Stimulated activated CD4-positive, alpha-beta T cell treated with anti-CD3 and anti-CD28 coated beads, Interleukin-4, amount 100 ng/mL, for 24 hours (primary cell): Measurements from ENCODE around the gene TVP23B.
"Not testable (repeated sequence)": the region's sequence is repeated elsewhere in the genome, so short reads cannot be mapped to it uniquely, and the experiment has no call there.

Source experiments
- DNase-seq: peaks from one replicate; pipeline ENCODE4 v3.0.0-alpha.2; 2020

The TVP23B gene

DNA sequence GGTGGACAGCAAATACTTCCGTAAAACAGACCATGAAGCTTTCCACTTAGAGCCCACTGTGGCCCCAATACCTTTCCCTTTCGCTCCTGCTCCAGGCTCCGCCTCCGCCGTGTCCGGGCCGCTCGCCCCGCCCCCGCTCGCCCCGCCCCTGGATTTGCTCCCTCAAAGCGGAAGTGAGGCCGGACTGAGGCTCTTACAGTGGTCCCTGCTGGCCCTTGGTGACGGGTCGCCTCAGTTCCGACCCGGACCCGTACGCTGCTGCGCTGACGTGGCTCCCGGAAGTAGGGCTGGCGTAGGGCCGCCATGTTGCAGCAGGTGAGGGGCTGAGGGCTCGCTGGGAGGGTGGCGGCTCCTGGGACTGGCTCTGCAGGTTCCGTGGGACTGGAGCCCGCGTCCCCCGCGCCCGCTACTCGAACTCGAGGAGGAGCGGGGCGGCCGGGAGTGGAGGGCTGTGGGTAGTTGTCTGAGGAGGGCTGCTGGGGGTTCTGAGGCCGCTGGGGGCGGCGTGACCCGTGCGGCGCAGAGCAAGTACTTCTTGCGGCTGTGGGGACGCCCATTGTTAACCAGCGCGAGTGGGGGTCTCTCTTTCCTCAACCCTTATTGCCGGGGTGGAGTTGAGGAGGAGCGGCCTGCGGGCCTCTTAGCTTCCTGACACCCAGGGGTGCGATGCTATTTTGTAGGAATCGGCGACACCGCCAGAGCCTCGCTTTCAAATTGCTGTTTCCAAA lies at the start of gene TVP23B:
TSS of gene TVP23B (plus strand) at position 193 of the 728 bp plus-strand sequence. CDS start at position 304, 111 bp downstream.
- DNase-seq, result peak; percentile 97

DNA sequence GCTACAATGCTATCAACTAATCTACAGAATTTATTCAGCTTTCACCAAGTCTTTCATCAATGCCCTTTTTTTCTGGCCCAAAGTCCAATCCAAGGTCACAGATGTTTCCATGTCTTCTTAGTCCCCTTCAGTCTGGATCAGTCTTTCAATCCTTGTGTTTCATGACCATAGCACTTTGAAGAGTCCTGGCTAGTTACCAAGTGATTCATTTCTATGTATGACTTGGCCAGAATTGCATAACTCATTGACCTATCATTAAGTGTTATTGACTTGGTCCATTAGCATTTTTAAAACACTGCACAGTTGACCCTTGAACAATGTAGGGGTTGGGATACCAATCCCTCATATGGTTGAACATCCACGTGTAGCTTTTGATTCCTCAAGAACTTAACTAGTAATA lies 48.5 kb upstream of the TVP23B start:
- not testable (repeated sequence) for DNase-seq

DNA sequence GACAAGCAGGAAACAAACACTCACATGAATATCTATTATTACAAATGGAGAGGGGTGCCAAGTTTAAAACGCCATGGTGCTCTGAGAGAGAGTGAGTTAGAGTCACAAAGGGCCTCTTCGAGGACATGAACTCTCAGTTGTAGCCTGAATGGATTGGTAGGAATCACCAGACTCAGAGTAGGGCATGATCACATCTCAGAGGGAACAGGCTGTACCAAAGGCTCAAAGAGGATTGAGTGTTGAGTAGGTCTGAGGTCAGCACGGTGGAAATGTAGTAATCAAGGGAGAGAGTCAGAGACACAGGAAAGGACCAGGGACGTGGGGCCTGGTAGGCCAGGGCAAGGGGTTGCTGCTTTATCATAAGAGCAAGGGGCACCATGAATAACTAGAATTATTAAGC lies 47.6 kb upstream of the TVP23B start:
- not testable (repeated sequence) for DNase-seq

DNA sequence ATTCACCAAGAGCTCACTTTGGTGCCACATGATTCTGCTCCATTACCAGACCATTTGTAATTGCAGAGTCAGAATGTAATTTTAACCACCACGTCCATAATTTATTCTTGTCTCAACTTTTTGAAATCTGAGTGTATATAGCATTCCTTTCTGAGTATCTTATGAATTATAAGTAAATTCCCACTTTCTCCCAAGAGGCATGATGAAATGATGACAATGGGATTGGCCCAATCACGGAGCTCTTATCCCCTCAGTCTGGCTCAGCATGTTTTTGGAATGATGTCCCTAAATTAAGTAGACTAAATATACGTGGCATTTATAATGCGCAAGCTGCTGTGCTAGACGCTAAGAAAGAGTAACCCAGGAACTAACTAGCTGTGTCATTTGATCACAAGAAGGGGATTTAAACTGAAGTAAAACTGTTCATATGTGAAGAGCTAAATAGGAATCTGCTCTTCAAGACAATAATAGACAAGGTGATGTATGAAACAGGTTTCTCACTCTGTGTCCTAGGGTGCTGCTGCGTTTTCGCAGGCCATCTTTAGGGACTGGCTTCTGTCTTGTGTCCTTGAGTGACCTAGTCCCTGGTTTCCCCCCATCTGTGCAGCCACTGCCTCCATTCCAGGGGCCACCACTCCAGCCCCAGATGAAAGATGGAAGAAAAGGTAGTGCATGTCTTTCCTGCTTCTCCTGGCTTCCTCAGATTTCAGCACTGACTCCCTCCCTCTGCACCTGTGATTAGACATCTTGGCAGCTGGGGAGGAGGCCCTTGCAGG lies 41.2 kb upstream of the TVP23B start:
- DNase-seq, result not testable (repeated sequence)

DNA sequence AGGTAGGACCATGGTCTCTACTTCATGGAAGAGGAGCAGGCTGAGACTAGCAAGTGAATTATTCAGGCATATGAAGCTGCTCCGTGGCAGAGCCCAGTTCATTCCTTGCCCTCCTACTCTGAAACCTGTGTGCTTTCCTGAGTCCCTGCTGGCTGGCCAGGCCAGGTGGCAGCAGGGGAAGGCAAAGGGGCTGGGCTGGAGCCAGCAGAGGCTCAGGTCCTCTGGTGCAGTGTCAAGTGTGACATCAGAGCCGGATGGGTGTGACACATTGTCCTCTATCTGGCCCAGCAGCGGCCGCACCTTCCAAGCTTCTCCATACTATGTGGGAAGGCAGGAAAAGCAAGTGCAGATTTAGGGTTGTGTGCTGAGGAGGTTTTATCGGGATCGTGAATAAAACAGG lies 39.8 kb upstream of the TVP23B start:
- DNase-seq, result not testable (repeated sequence)

DNA sequence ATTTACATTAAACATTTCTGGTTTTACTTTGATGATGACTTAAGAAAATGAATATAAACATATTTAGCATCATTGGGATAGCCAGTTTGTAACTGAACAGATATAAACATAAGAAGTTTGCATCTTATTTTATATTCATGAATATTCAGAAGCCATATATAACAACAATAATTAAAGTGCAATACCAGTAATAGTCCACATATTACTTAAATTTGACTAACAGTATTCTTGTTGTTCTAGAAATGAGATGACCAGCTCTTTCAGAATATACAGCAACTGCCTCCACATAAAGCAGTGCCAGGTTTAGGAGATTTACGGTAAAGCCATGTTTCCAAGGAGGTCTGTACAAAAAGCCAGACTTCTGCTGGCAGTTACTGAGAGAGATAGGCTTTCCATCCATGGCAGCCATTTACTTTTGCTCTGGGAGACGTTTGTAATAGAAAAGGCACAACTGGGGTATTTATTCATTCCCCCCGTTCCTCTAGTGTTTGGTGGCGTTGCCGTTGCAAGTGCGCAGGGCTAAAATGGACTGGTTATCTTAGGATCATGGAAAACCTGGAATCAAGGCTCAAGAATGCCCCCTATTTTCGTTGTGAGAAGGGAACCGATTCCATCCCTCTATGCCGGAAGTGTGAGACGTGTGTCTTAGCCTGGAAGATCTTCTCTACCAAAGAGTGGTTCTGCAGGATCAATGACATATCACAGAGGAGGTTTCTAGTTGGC lies 37.1 kb upstream of the TVP23B start, which contains the start of gene FBXW10:
TSS of gene FBXW10 (plus strand) at position 356 of the 723 bp plus-strand sequence. CDS start at position 547, 191 bp downstream.
- not testable (repeated sequence) for DNase-seq

DNA sequence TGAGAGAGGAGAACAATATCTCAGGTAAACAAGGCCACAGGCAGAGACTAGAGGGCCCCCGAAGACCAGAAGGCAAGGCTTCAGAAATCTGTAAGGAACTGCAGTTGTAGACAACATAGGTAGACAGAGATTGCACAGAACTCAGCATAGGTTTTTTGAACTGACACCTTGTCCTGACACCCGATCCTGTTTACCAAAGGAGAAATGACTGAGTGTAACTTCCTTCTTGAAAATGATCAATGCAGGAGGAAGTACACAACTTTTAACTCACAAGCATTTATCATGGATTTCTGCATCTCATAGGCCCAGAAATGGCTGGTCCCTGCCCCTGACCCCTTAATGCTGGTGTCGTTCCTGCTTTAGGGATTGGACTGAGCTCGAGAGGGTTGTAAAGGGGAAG lies 36.3 kb upstream of the TVP23B start:
- not testable (repeated sequence) for DNase-seq

DNA sequence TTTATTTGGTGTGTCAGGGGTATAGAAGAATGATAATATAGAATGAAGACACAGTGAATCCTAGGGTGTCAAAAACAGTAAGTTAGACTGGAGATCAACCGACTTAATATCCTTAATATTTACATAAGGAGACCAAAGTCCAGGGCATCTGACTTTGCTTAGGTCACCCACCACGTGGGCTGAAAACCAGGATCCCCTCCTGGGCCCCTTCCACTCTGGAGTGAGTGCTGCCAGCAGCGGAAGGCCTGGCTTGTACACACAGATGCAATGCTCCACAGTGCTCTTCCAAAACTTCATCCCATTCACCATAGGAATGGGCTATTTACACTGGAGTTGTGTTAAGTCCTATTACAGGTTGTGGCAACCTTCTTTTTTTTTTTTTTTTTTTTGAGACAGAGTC lies 34.4 kb upstream of the TVP23B start:
- not testable (repeated sequence) for DNase-seq

DNA sequence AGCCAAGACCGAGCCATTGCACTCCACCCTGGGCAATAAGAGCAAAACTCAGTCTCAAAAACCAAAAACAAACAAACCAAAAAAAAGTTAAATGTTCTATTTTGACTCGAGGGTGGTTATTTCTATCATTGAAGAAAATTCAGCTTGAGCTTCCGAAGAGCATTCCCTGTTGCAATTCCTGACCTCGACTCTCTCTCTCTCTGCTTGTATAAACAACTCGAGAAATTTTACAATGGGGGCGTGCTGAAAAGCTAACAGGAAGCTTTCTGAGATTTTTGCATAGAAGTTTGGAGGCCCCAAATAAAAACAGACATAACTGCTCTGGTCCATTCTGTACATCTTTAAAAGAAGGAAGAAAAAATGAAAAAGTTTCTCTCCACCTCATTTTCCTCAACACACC lies 33.5 kb upstream of the TVP23B start:
- DNase-seq, result not testable (repeated sequence)

DNA sequence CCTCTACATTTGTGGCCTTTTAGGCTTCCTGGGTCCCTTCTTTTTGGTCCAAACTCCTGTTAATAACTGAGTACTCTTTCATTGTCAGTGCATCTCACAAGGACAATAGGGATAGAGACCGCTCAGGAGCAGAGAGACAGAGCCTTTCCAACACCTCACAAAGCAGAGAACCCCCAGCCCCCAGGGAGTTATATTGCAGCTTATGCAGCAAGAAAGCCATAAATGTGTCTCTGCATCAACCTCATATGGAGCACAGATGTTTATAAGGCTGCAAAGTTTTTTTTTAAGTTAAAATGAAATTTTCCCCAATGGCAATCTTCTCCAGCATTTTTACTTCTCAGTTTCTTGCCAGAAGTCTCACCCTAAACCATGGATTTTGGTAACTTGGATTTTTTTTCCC lies 30.7 kb upstream of the TVP23B start:
- DNase-seq, result not testable (repeated sequence)

DNA sequence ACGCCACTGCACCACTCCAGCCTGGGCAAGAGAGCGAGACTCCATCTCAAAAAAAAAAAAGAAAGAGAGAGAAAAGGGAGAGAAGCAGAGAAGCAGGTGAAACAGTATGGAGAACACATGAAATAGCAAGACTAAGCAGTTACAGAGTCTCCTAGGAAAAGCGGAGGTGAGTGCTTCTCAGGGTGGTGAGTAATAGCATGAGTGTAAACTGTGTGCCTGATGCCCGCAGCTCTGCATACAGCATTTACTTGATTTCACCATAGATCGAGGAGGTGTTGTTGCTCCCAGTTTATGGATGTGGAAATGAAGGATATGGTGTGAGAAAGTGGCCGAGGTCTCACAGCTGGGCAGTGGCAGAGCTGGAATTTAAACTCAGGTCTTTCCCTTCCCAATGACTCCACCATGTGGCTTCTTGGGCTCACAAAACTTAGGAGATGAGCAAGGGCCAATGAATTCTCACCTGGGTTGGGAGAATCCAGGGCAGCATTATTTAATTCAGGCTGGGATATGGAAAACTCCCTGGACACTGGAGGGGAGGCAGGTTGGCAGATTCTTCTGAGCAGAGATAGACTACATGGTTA lies 27.1 kb upstream of the TVP23B start:
- DNase-seq, result not testable (repeated sequence)

DNA sequence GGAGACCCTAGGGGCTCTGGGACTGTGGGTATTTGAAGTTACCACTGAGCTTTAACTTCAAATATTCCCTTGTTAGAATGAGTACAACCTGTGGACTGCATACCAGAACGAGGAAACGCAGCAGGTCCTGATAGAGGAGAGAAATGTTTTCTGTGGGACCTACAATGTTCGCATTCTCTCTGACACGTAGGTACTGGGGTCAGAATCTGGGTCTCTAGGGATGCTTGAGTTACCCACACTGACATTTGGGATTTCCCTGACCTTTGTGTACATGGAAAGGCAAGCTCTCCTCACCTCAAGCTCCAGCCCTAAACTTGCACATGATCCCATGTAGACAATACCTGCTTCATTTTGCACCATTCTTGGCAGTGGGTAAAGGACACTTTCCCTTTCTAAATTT lies 25.0 kb upstream of the TVP23B start:
- not testable (repeated sequence) for DNase-seq

DNA sequence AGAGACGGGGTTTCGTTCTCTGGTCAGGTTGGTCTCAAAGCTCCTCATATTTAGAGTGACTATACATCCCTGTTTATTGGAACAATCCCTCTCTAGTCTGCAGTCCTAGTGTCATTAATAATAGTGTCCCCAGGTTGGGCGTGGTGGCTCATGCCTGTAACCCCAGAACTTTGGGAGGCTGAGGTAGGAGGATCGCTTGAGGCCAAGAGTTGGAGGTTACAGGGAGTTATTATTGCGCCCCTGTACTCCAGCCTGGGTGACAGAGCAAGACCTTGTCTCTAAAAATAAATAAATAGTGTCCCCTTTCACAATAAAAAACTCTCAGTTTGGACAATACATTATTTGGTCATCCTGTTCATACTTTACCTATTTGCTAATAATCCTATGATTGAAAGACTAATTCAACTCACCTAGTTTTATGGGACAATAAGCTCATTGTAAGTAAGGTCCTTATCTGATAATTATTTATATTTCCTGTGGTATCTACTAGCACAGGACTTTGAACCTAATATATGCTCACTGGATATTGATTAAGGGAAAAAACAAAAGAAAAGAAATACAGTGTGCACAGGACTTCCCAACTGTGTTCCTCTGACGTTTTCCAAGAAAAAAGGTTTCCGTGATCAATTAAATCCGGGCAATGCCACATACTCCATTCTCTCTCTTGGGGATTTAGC lies 23.5 kb upstream of the TVP23B start:
- not testable (repeated sequence) for DNase-seq

DNA sequence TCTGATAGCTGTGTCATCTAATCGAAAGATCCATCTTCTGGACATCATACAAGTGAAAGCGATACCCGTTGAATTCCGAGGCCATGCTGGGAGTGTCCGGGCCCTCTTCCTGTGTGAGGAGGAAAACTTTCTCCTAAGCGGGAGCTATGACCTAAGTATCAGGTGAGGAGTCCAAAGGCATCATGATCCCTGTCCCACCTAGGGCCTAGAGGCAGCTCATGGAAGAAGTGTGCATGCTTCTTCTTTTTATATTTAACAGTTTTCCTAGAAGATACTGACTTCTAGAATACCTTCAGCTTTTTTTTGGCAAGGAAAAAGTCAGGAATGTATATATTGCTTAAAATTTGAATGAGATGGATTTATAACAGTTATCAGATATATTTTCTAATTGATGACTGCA lies 22.6 kb upstream of the TVP23B start:
- DNase-seq, result not testable (repeated sequence)

DNA sequence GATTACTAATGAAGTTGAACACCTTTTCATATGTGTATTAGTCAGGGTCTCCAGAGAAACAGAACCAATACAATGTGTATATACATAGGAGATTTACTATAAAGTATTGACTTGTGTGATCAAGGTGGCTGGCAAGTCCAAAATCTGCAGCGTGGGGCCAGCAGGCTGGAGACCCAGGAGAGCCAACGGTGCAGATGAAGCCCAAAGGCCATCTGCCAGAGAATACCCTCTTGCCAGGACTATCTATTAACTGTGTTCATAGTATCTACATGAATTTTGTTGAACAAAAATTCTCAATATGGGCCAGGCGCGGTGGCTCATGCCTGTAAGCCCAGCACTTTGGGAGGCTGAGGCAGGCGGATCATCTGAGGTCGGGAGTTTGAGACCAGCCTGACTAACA lies 20.8 kb upstream of the TVP23B start:
- not testable (repeated sequence) for DNase-seq

DNA sequence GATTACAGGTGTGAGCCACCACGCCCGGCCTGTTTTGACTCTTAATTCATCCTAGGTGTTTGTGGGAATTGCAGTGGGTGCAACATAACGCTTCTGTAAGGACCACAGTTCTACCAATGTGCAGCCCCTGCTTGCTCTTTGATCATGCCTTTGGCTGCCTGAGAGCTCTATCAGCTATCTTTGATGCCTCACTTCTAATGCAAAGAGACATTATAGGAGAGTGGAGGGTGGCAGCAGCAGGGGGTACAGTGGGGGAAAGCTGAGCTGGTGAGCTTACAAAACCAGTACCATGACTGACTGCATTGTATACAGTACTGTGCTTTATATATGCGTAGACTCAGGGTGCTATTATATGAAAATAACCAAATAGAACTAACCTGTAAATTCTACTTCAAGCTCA lies 10.4 kb upstream of the TVP23B start:
- DNase-seq, result not testable (repeated sequence)

DNA sequence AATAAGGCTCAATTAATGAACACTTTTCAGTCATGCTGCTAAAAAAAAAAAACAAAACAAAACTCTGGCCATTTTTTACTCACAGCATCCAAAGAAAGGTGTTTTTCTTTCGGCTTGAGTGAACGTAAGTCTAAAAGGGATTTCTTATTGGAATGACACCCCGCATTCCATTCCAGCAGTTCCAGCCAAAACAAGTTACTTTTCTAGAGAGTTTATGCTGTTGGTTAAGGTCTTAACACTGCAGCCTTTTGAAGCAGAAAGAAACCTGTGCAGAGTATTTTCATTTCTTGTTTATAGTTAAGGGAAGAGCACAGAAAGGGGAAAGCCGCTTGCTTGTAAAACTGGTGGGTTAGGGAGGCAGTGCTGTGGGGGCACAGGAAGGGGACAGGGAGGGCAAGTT lies 9.9 kb upstream of the TVP23B start:
- not testable (repeated sequence) for DNase-seq

DNA sequence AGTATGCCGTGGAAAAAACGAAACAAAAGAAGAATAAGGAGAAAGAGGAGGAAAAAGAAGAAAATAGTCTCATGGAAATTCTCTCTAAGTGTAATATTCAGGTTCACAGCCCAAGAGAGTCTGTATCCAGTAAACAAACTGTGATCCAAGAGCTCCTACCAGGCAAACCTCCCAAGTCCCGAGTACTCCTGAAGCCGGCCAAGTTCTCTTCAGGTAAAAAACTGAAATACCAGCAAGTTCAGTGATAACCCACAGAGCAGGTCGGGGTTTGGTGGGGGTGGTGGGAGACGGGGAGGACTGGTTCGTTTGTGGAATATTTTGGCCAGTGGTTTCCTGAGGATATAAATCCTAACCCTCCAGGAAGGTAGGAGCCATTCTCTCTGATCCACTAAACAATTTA lies 8.5 kb upstream of the TVP23B start:
- no peak for DNase-seq

DNA sequence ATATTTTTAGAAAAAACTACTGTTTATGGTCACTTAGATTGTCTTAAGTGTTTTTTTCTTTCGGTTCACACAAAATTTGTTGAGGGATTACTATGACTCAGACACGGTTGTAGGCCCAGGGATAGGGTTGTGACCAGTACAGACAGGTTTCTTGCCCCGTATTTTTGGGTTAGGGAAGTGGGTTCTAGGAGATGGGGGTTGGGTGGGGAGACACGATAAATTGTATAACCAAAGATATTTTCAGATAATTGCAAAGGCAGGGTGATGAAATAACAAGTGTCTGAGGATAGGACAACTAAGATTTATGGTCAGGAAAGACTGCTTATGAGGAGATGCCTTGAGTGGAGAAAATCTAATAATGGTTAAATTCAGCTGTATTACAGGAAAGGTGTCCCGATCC lies 822 bp downstream of the TVP23B start:
- not testable (repeated sequence) for DNase-seq

DNA sequence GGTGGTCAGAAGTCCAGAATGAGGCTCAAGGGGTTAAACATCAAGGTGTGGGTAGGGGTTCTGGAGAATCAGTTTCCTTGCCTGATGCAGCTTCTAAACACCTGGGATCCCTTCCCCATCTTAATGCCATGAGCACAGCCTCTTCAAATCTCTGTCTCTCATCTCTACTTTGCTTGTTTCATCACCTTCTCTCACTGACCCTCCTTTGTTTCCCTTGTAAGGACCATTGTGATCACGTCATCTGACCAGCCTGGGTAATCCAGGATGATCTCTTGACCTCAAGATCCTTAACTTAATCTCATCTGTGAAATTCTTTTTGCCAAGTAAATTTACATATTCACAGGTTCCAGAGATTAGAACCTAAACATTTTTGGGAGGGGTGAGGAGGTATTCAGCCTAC lies 5.0 kb downstream of the TVP23B start:
- DNase-seq, result not testable (repeated sequence)

DNA sequence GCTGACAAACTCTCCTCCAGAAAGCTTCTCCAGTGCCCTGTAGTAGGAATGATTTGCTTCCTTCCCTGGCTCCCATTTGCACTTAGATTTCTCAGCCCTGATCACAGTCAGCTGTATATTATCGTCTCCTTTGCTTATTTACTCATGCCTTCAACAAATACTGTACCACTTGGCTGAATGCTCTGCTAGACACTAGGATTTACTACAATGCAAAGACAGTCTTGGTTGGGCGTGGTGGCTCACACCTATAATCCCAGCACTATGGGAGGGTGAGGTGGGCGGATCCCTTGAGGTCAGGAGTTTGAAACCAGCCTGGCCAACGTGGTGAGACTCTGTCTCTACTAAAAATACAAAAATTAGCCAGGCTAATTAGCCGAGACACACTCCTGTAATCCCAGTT lies 5.9 kb downstream of the TVP23B start:
- DNase-seq, result not testable (repeated sequence)

DNA sequence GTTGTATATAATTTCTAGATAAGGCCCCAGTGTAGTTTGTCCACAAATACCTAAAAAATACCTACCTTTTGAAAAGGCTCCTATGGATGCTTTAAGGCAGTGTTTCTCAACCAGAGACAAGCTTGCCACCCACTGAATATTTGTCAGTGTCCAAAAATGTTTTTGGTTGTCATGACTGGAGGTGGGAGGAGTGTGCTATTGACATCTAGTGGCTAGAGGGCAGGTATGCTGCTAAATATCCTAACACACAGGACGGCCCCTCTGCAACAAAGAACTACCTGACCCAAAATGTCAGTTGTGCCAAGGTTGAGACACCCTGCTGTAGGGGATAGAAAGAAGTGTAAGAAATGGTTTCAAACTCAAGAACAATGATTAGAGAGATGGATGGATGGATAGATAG lies 10.4 kb downstream of the TVP23B start:
- not testable (repeated sequence) for DNase-seq
